HepG2 (cell line): ENCODE results near the gene ZNF276. TPM values are rescaled to one million over a fixed set of nuclear protein-coding genes. Genes with fewer than 3 reads are reported as not detected.

Experiments used
- ARID5B ChIP-seq: IDR thresholded peaks from 2 replicates; pipeline ENCODE4 v1.4.0; 2020; ENCODE audit warnings: mild to moderate bottlenecking, missing genetic modification reagents
- BRCA1 ChIP-seq: sonication (generic); formaldehyde crosslinking; IDR thresholded peaks from 2 replicates; pipeline ENCODE4 v1.4.0; 2020; ENCODE audit warnings: missing genetic modification reagents
- DMTF1 ChIP-seq: sonication (generic); formaldehyde crosslinking; IDR thresholded peaks from 2 replicates; pipeline ENCODE4 v1.4.0; 2020; ENCODE audit warnings: mild to moderate bottlenecking, missing genetic modification reagents
- HOXD1 ChIP-seq: sonication (generic); formaldehyde crosslinking; IDR thresholded peaks from 2 replicates; pipeline ENCODE4 v1.5.0; 2020; ENCODE audit warnings: missing genetic modification reagents
- KLF16 ChIP-seq, 2 experiments: sonication (generic) in 1 of 2; formaldehyde crosslinking in 1 of 2; IDR thresholded peaks; 2 replicates each; pipeline versions ENCODE4 v1.6.1 to v1.8.0; 2016 to 2023; ENCODE audit warnings: missing genetic modification reagents in 2 of 2, missing compliant biosample characterization in 1 of 2
- PITX1 ChIP-seq: sonication (generic); formaldehyde crosslinking; IDR thresholded peaks from 2 replicates; pipeline ENCODE4 v1.5.1; 2020; ENCODE audit warnings: mild to moderate bottlenecking, missing genetic modification reagents
- TBL1XR1 ChIP-seq: fragments of 150-350 bp; IDR thresholded peaks from 2 replicates; pipeline ENCODE4 v1.6.1; 2014; ENCODE audit warnings: borderline replicate concordance, low read length; ENCODE audit not compliant: partially characterized antibody
- THRA ChIP-seq: sonication (generic); formaldehyde crosslinking; IDR thresholded peaks from 2 replicates; pipeline ENCODE4 v1.4.0; 2020; ENCODE audit warnings: missing genetic modification reagents, borderline replicate concordance
- ZKSCAN8 ChIP-seq: IDR thresholded peaks from 2 replicates; pipeline ENCODE4 v1.6.1; 2016; ENCODE audit warnings: borderline replicate concordance, missing genetic modification reagents, missing compliant biosample characterization
- ZNF282 ChIP-seq: fragments of 450-650 bp; IDR thresholded peaks from 2 replicates; pipeline ENCODE4 v1.6.1; 2018; ENCODE audit not compliant: partially characterized antibody
- polyA plus RNA-seq, 8 experiments: library from polyadenylated mRNA; depleted of rRNA in 3 of 8; stranded (reverse) in 7 of 8; unstranded in 1 of 8; fragments of >200 nt; fragmentation: Illumina TruSeq in 4 of 8; extraction: Trizol in 4 of 8; gene quantifications; 2 replicates each; pipeline versions ENCODE4 v1.2.1 to v1.2.3, GENCODE V29; 2011 to 2016; ENCODE audit warnings: low read depth in 4 of 8, missing spikeins in 1 of 8, mixed read lengths in 1 of 8; ENCODE audit not compliant: insufficient read depth in 1 of 8
- total RNA-seq, 5 experiments: library from RNA; depleted of rRNA; stranded (reverse); fragments of >200 nt; fragmentation: Illumina TruSeq; extraction: Trizol; gene quantifications; 2 replicates each; pipeline ENCODE4 v1.2.3, GENCODE V29; 2016; ENCODE audit warnings: low read depth in 1 of 5
- TF ChIP-seq, protein P1 (sequence below): sonication (generic); formaldehyde crosslinking; IDR thresholded peaks from 2 replicates; pipeline ENCODE4 v1.5.0; 2020; ENCODE audit warnings: missing genetic modification reagents
- TF ChIP-seq, protein P2 (sequence below): sonication (generic); formaldehyde crosslinking; conservative IDR thresholded peaks from 2 replicates; pipeline ENCODE4 v1.8.0; 2022; ENCODE audit warnings: mild to moderate bottlenecking, moderate library complexity, missing genetic modification reagents

The ZNF276 gene
- total and polyA plus RNA-seq, 2 of the 13 experiments (the other 11 are each of a cell fraction or from before 2014, with no cell fraction given): 17.7 to 18.0 TPM

DNA sequence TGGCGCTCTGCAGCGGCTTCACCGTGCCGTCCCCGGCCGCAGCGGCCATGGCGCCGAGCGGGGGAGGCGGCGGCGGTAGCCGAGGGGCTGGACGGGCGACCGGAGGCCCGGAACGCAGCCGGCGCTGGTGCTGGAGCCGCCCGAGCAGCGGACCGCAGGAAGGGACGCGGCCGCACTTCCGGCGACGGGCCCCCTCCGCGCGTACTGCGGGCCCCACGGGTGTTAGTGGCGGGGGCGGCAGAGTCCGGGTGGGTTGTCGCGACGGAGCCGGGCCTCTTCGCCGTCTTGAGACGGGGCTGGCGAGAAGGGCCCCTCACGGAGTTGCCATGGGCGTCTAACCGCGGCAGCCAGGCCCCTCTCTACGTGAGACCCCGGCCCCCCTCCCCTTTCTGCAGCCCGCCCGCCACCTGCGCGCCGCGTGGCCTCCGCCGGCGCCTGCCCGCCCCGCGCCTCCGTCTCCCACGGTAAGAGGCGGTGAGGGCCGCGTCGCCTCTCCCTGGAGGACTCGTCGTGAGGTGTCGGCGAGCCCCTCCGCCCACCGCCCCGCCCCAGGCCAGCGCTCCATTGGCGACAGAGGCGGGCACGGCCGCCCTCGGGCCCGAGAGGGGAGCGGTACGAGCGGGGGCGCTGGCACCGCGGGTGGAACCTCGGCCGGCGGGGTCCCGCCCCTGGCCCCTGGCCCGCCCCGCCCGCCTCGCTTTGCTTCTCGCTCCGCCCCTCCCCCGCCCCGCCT, at the start of gene ZNF276, which contains the start of gene VPS9D1 (continued):
- 0 out of 2 replicates have a peak, but pooled peaks have one; percentile 43 for TF ChIP-seq ARID5B (CRISPR knock-in tag)
- peak; percentile 57 for TF ChIP-seq TBL1XR1
- TF ChIP-seq BRCA1 (CRISPR knock-in tag): peak; percentile 18; the same call in 1 of the 2 replicates
- TF ChIP-seq DMTF1: peak; percentile 24; the same call in 1 of the 2 replicates
- no peak for TF ChIP-seq ZNF282
- TF ChIP-seq THRA (CRISPR knock-in tag): no peak; the same call in 1 of the 2 replicates
- 0 out of 2 replicates have a peak, but pooled peaks have one; percentile 28 for TF ChIP-seq PITX1
- TF ChIP-seq, protein P1, sequence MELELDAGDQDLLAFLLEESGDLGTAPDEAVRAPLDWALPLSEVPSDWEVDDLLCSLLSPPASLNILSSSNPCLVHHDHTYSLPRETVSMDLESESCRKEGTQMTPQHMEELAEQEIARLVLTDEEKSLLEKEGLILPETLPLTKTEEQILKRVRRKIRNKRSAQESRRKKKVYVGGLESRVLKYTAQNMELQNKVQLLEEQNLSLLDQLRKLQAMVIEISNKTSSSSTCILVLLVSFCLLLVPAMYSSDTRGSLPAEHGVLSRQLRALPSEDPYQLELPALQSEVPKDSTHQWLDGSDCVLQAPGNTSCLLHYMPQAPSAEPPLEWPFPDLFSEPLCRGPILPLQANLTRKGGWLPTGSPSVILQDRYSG (CRISPR knock-in tag): peak; percentile 62; the same call in 1 of the 2 replicates
- TF ChIP-seq KLF16 (CRISPR knock-in tag; IDR thresholded peaks at IDR 0.05): peak in 1 of 2 experiments; percentile 95; a peak in 3 of 4 replicates
- TF ChIP-seq, protein P2, sequence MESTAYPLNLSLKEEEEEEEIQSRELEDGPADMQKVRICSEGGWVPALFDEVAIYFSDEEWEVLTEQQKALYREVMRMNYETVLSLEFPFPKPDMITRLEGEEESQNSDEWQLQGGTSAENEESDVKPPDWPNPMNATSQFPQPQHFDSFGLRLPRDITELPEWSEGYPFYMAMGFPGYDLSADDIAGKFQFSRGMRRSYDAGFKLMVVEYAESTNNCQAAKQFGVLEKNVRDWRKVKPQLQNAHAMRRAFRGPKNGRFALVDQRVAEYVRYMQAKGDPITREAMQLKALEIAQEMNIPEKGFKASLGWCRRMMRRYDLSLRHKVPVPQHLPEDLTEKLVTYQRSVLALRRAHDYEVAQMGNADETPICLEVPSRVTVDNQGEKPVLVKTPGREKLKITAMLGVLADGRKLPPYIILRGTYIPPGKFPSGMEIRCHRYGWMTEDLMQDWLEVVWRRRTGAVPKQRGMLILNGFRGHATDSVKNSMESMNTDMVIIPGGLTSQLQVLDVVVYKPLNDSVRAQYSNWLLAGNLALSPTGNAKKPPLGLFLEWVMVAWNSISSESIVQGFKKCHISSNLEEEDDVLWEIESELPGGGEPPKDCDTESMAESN (CRISPR knock-in tag): peak; percentile 97
- TF ChIP-seq HOXD1 (CRISPR knock-in tag): peak; percentile 91
- 0 out of 2 replicates have a peak, but pooled peaks have one; percentile 28 for TF ChIP-seq ZKSCAN8 (CRISPR knock-in tag)
